Measurements from ENCODE around the gene ALLC. TPM values are rescaled to one million over a fixed set of nuclear protein-coding genes. Genes with fewer than 3 reads are reported as not detected.
"Not testable (repeated sequence)": the region's sequence is repeated elsewhere in the genome, so short reads cannot be mapped to it uniquely, and the experiment has no call there.

The ALLC gene
- total RNA-seq, 1 donor from 2014 or later, result not detected

DNA sequence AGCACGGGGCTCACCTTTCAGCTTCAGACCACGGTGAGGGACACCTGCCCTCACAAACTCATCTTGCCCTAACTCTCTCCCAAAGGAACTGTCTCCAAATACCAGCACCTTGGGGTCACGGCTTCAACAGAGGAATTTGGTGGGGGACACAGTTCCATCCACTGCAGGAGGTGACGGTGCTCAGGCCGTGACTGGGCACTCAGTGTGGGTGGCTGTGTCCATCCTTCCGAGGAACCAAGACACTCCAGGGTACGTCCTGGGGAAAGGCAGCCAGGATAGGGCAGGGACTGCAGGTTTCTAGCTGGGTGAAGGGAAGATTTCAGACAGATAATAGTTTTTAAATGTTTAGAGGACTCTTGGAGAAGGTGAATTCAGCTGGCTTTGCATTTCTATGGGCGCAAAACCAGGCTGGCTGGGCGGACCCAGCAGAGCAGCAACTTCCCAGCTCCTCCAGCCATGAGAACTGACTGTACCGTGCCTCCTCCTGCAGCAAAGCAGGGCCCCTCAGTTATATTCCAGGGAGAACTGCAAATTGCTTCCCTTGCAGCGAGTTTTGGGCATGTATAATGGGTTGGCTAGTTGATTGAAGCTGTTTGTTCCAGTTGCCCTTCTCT is 23.9 kb upstream of the ALLC start:
- TF ChIP-seq CTCF (conservative IDR thresholded peaks at IDR 0.05; ENCODE audit: low read depth, low read length), result no peak
- DNase-seq (ENCODE audit: low read depth), result no peak
- no peak overlapping the region for H3K4me3 ChIP-seq (ENCODE audit: low read depth, low read length)

GRCh38 chr2:3634596-3635121 is 23.3 kb upstream of the ALLC start:
- TF ChIP-seq CTCF (conservative IDR thresholded peaks at IDR 0.05; ENCODE audit: low read depth, low read length), result no peak
- no peak for DNase-seq (ENCODE audit: low read depth)
- H3K4me3 ChIP-seq (ENCODE audit: low read depth, low read length), result no peak overlapping the region

DNA sequence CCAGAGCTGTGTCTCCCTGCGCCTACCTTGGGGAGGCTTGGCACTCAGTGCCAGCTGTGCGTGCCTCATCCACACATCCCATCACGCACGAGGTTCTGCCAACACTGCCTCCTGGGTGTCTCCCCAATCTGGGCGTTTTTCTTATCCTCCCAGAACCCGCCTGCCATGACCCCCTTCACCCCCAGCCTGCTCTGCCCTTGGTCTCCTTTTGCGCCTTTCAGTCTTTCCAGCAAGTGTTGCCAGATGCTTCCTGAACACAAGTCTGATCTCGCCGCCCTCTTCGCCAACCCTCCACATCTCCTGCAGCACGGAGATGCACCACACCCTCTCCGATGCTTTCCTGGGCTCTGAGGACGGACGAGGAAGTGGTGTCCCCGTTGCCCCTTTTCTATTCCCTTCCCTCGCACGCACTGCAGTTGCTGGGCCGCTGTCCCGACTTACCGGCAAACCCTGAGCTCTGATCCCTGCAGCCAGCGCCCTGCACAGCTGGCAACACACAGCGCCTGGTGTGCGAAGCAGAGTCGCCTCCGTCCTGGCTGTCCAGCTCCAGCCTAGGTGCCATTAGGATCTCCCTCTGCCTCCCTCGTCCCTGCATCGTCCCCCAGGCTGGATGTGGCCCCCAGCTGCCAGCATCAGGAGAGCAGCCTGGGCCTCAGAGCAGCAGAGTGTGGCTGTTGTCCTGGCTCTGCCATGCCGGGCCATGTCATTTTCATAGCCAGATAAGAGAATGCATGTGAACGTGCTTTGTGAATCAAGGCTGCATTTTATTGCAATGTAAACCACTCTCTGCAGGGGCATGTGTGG is 22.6 kb upstream of the ALLC start:
- no peak overlapping the region for H3K4me3 ChIP-seq (ENCODE audit: low read depth, low read length)
- DNase-seq (ENCODE audit: low read depth), result no peak
- no peak for TF ChIP-seq CTCF (conservative IDR thresholded peaks at IDR 0.05; ENCODE audit: low read depth, low read length)

DNA sequence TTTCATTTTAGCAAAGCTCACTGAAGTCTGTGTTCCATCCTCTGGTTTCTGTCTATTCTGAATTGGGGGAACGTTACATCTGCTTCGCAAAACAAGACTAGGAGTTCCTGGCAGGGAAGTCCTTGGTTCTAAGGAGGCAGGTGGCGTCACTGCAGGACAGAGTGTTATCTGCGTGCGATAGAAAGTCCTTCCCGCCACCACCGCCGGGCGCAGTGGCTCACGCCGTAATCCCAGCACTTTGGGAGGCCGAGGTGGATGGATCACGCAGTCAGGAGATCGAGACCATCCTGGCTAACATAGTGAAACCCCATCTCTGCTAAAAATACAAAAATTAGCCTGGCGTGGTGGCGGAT is 22.0 kb upstream of the ALLC start:
- not testable (repeated sequence) for DNase-seq (ENCODE audit: low read depth); H3K4me3 ChIP-seq (ENCODE audit: low read depth, low read length)

GRCh38 chr2:3636586-3637310 is 21.3 kb upstream of the ALLC start:
- H3K4me3 ChIP-seq (ENCODE audit: low read depth, low read length), result no peak overlapping the region
- no peak for DNase-seq (ENCODE audit: low read depth)
- no peak for TF ChIP-seq CTCF (conservative IDR thresholded peaks at IDR 0.05; ENCODE audit: low read depth, low read length)

GRCh38 chr2:3637311-3637675 is 20.7 kb upstream of the ALLC start:
- TF ChIP-seq CTCF (conservative IDR thresholded peaks at IDR 0.05; ENCODE audit: low read depth, low read length), result no peak
- H3K4me3 ChIP-seq (ENCODE audit: low read depth, low read length), result no peak overlapping the region
- DNase-seq (ENCODE audit: low read depth), result no peak

GRCh38 chr2:3637692-3638455 is 20.1 kb upstream of the ALLC start:
- no peak for DNase-seq (ENCODE audit: low read depth)
- H3K4me3 ChIP-seq (ENCODE audit: low read depth, low read length), result no peak overlapping the region
- no peak for TF ChIP-seq CTCF (conservative IDR thresholded peaks at IDR 0.05; ENCODE audit: low read depth, low read length)
